Measurements from ENCODE around the gene MS4A15.

DNA sequence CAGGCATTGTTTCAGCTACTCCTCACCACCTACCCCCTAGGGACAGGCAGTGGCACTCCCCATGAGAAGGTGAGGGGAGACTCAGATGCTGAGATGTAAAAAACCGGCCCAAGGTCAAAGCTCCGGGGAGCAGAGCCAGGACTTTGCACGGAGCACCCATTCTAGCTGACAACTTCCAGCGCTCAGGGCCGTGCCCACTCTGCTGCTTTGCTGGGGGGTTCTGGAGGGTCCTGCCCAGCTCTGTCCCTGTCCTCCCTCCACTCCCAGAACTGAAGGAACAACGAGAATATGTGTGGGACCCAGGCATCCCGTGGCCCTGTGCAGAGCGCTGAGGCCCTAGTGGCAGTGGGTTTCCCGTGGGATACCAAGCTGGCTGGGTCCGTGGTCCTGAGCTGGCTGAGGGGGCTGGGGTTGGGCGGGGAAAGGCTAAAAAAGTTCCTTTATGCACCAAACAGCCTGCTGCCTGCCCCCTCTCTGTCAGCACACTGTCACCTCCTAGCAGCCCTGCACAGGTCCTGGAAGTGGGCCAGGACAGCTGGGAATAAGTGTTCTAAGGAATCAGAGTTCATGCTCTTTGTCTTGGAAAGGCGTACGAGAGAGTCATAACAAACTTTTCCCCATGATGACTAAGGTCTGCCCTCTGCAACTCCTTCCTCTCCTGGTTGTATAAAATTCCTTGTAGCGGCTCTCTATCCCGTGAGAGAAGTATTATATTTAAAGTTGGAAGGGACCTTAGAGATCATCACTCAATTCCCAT is 30.3 kb downstream of the MS4A15 start:
- TF ChIP-seq, protein P1, sequence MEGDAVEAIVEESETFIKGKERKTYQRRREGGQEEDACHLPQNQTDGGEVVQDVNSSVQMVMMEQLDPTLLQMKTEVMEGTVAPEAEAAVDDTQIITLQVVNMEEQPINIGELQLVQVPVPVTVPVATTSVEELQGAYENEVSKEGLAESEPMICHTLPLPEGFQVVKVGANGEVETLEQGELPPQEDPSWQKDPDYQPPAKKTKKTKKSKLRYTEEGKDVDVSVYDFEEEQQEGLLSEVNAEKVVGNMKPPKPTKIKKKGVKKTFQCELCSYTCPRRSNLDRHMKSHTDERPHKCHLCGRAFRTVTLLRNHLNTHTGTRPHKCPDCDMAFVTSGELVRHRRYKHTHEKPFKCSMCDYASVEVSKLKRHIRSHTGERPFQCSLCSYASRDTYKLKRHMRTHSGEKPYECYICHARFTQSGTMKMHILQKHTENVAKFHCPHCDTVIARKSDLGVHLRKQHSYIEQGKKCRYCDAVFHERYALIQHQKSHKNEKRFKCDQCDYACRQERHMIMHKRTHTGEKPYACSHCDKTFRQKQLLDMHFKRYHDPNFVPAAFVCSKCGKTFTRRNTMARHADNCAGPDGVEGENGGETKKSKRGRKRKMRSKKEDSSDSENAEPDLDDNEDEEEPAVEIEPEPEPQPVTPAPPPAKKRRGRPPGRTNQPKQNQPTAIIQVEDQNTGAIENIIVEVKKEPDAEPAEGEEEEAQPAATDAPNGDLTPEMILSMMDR (IDR thresholded peaks at IDR 0.05), result no peak
- no peak for TF ChIP-seq POLR2A (IDR thresholded peaks at IDR 0.05)

Measured in ovary (tissue), 3 donors.